IPS DF 4.7 (cell line): ENCODE measurements around the gene DHX58.

Experiments used
- DNase-seq: peaks from one replicate; pipeline ENCODE4 v3.0.0-alpha.2; 2013; ENCODE audit warnings: low spot score; ENCODE audit errors: extremely low read depth

The DHX58 gene

DNA sequence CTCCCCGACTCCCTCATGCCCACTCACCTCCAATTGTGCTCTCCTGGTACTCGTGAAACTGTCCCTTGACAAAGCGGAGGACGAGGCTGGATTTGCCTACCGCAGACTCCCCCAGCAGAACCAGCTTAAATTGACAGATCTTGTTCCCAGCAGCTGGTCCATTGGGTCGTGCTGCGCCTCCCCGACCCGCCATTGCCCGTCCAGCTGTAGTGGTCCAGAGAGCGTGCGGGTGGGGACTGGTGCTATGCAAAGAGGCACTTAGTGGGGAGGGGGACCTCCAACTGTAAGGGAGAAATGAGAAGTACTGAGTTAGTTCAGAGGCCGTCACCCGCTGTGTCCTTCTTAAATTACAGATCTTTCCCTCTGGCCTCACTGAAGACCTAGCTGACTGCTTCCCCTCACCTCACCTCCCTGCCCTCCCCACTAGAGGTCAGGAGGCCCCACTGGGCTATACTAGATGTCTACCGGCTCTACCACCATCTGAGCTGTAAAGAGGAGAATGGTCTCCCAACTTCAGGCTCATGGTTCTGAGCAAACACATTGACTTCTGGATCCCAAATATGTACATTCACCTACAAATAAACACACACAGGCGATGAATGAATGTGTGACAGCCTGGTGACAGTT, 17.9 kb upstream of the DHX58 start:
- no peak for DNase-seq

DNA sequence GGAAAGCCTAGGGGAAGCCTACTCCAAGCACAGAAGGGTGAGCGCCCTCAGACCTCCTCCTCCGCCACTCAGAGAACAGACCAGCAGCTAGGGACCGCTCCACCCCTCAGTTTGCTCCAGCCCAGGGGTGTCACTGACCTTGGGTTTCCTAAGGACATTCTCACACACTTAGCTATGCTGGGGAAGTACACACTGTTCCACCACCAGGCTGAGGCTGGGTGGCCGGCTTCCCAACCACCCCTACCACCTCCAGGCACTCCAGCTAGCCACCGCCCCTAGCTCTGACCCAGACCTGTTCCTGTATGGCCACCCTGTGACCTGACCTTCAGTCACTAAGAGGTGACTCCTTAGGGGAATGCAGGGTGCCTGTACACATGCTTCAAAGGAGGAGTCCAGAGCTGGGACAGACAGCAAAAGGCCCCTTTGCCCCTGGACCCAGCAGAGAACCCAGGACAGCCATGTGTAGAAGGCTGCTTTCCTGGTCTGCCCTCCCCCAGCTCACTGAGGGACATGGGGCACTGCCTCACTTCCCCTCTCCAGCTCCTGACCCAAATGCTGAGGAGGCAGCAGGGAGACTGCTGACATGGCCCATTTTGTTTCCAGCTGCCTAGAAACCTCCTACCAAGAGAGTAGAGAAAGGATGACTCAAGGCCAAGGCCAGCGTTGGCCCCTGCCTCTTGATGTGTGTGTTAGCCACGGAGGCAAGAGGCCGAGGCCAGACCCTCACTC, 16.8 kb upstream of the DHX58 start:
- no peak for DNase-seq

DNA sequence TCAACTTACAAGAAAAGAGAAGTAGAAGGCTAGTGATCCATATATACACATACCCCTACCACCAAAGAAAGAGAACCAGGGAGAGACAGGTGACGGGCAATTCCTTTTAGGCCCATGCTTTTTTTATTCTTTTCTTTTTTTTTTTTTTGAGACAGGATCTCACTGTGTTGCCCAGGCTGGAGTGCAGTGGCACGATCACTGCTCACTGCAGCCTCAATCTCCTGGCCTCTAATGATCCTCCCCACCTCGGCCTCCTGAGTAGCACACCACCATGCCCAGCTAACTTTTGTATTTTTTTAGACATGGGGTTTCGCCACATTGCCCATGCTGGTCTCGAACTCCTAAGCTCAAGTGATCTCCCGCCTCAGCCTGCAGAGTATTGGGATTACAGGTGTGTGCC, 14.9 kb upstream of the DHX58 start:
- DNase-seq: no peak

DNA sequence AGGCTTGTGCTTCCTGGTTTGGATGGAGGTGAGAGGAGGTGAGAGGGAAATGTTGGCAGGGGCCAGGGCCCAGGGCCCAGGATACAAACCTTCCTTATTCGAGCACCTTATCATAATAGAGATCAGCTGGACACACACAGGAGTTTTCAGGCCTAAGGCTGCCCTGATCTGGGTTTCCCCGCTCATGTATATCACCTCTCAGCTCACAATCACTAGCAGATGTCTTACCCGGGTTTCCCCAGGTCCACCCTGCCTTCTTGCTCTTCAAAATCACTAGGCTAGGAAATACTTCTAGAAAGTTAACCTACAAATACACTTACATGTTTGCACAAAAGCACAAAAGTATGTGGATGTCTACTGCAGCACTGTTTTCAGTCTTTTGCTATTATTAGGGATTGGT, 14.3 kb upstream of the DHX58 start:
- DNase-seq: no peak

DNA sequence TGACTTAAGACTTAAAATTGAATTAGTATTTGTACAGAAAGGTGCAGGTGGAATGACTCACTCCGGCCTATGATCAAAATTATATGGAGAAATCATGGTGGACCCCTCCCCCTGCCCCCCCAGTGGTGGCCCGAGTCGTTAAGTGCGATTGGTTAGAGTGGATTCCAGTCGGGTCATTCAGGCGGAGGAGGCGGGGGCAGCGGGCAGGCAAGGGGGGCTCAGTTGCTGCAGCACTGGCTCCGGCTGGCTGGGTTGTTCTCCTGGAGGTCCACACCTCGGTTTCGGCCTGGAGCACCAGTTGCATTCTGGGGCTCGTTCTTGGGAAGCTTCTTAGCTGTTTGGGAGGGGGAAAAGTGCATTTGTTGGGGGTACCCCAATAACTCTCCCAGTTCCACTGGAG, 13.1 kb upstream of the DHX58 start:
- no peak for DNase-seq

DNA sequence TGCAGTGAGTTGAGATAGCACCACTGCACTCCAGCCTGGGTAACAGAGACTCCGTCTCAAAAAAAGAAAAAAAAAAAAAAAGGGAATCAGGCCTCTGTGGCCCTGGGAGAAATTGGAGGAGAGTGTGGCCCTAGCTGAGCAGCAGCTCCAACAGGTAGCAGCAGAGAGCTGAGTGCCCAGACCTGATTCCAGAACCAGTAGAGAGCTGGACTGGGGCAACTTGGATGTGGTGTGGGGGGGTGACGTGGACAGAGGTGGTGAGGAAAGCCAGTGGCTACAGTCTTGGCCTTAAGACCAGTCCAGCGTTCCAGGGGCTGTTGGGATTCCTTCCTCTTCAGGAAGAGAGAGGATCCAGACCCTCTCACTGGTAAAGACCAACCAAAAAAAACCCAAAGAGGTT, 11.7 kb upstream of the DHX58 start:
- no peak for DNase-seq

DNA sequence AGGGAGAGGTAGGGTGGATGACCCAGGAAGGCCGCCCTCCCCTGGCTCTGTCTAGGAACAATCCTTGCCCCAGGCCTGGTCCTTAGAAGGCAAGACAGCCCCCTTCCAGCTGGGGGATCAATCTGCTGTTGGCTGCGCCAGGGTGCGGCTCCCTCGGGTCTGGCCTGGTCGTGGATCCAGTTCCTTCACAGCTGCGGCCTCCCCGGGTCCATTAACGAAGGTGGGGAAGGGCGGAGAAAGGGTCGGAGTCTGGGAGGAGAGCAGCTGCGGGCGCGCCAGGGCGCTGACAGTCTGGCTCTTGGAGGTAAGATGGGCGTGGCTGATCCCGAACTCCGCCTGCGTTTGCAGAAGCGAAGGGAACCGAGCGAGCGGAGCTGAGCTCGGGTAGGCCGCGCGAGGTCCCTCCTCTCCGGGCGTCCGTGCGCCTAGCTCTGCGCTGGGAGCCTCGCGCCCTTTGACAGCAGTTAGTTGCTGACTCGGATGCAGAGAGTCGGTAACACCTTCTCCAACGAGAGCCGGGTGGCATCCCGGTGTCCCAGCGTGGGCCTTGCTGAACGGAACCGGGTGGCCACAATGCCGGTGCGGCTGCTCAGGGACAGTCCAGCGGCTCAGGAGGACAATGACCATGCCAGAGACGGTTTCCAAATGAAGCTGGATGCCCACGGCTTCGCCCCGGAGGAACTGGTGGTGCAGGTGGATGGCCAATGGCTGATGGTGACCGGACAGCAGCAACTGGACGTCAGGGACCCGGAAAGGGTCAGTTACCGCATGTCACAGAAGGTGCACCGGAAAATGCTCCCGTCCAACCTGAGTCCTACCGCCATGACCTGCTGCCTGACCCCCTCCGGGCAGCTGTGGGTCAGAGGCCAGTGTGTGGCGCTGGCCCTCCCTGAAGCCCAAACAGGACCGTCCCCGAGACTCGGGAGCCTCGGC, 10.1 kb upstream of the DHX58 start, which contains the start of gene HSPB9:
TSS of gene HSPB9 (plus strand) at position 434 of the 933 bp plus-strand sequence. CDS start at position 481, 47 bp downstream.
- peak; percentile 68 for DNase-seq

DNA sequence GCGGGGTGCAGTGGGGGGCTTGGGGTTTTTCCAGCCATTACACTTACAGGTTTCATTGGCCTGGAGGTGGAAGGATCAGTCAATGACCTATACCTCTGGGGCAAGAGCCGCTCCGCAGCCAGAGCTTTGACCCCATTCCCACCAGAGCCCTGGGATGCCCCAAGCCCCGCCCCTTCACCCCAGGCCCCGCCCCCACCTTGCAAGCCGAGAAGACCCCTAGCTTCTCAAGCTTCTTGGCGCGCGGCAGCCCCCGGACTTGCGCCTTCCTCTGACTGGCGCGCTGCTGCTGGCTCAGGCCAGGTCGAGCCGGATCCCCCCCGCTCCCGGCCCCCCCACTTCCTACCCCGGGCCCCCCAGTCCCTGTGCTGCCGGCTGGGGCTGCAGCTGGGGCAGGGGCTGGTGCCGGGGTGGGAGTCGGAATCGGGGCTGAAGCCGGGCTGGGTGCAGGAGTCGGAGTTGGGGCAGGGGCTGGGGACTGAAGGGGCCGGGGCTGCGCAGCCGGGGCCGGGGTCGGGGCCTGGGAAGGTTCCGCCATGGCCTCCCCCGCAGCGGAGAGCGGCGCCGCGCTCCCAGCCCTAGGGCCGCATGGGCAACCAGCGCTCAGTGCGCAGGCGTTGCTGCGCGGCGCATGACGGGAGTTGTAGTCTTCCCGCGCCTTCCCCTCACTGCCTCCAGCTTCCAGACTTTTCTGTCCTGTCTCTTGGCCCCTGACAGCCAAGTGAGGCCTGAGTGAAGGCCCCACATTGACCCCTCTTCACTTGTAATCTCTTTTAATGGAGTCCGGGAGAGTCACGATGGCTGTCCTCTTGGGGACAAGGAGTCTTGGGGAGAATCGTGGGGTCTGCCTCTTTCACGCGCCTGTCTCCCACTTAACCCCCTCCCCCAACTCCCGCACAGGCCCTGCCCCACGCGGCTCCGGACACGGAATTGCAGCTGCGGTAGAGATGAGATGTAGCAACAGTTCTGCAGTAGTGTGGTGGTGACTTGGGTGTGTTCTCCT, 8.6 kb upstream of the DHX58 start, which contains the start of gene KAT2A:
TSS of gene KAT2A (minus strand) at position 598 of the 1,000 bp plus-strand sequence. CDS start at position 535, 63 bp downstream.
- no peak for DNase-seq

DNA sequence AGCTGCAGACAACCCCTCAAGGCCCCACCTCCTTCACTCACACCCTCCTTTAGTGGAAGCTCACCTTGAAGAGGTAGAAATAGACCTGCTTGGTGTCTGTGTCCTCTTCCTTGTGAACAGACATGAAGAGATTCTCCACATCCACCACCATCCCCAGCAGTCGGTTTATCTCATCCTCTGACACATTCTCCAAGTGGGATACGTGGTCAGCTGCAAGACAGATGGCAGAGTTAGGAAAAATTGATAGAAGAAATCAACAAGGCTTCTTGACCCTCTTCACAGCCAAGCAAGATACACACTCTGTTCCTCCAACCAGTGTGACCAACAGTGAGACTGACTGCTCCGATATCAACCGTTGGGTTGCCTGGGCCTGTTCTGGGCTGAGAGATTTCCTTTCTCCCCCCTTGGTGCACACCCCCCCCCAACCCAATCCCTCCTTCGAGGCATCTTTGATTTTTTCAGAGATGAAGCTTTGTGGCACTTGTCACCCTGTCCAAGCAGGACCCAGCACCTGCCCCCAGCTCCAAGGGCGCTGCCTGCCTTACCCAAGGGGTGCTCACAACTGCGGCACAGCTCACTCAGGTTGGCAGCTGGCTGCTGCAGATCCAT, 7.8 kb upstream of the DHX58 start:
- no peak for DNase-seq

DNA sequence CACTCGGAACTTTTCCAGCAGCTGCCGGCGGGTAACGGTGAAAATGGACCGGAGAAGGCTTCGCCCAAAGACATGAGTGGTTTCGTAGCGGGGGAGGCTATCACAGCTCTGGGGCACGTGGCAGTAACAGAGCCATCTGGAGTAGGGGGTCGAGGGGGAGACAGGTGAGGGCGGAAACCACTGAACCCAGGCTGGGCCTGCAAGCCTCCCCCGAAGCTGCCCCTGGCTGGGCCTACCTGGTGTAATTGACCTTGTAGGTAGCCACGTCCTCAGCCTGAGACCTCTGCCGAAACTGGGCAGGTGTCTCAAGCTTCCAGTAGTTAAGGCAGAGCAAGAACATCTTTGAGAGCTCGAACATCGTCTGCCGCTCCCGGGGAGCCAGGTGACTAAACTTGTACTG, 6.8 kb upstream of the DHX58 start:
- DNase-seq: no peak

DNA sequence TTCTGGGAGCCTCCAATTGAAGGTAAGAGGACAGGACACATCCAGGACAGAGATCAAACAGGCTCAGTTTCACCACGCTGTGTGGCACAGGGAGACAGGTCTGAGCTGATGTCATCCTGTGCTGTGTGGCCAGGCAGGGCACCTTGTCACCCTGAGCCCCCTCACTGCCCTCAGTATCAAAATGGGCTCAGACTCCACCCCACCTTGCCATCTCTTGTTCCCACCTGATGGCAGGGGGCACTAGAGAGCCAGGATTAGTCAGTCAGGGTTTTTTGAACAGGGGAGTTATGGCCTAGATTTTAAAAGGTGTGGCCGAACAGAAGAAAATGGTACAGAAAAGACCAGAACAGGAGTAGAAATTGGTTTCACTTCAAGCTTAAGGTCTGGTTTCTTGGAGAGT, 6.0 kb upstream of the DHX58 start:
- DNase-seq: no peak

DNA sequence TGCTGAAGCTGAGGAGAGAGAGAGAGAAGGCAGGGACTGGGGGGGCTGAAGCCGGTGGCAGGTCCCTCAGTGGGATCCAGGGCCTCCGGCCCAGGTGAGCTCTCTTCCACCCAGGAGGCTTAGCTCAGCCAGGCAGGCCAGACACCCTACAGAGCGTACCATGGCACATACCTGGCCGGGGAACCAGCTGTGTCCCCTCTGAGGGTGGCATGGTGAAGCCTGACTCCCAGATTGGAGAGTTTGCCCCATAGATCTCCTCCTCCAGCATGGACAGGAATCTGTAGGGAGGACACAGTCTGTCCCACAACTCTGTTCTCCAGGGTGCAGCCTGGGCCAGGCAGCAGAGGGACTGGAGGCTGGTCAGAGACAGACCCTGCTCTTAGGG, 5.6 kb upstream of the DHX58 start:
- no peak for DNase-seq

DNA sequence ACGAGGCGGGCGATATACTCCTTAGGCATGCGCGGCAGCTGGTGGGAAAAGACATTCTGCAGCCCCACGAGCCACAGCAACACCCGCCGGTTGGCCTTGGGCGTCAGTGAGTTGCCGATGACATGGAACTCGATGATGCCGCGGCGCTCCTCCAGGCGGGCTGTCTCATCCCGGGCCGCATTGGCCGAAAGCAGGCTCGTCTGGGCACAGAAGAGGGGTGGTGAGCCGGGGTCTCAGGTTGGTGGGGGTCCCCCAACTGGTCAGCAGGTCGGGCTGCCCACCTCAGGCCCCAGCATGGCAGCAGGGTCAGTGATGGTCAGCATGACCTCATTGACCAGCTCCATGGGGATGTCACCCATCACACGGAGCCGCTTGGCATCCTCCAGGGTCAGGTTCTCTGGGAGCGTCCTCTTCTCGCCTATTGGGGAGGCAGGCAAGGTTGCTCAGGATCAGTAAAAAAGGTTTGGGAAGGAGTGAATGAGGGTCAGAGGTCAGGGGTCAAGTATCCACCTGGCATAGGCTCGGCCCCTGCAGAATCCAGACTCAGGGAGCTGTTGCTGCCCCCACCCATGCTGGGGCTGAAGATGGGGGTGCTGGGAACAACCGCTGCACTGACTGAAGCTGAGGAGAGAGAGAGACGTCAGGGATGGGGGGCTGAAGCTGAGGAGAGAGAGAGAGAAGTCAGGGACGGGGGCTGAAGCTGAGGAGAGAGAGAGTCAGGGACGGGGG, 5.0 kb upstream of the DHX58 start:
- no peak for DNase-seq

DNA sequence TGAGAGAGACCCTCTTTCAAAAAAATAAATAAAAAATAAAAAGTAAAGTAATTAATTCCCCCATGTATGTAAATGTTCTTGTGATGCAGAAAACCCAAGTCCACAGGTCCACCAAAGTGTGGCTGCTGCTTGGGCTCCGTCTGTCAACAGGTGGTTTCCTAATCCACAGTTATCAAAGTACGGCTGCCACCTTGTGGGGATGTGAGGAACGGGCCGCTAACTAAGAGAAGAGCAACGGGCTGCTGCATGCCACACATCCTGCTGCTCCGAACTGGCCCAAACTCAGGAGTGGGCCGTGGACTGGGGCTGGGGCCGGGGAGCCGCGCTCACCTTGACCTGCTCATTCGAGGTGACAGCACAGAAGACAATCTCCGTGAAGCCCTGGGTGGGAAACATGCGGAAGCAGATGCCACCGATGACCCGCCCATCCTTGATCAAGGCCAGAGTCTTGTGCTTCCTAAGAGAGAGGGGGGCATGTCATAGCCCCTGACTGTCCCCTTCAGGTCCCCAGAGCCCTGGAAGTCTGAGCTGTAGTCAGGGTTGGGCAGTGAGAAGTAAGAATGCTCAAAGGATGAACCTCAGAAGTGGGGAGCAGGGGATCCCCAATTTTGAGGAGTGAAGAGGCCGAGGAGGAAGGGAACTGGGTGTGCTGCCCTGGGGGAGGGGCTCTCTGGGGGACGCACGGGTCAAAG, 4.3 kb upstream of the DHX58 start:
- DNase-seq: peak; percentile 58

DNA sequence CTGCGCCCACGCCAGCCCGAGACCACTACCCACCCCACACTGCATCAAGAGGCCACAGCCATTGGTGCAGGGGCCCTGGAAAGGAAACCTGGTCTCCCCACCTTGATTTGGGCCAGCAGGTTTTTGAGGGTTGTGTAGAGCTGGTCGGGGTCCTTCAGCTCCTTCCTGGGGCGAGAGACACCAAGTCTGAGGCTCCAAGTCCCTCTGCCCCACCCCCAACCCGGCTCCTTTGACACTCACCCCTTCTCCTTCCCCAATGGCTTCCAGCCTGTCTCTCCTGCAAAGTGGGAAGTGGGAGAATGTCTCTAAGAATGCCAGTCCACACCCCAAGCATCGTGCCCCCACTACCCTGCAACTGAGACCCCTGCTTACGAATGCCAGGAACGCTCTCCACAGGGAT, 1.6 kb upstream of the DHX58 start:
- no peak for DNase-seq

DNA sequence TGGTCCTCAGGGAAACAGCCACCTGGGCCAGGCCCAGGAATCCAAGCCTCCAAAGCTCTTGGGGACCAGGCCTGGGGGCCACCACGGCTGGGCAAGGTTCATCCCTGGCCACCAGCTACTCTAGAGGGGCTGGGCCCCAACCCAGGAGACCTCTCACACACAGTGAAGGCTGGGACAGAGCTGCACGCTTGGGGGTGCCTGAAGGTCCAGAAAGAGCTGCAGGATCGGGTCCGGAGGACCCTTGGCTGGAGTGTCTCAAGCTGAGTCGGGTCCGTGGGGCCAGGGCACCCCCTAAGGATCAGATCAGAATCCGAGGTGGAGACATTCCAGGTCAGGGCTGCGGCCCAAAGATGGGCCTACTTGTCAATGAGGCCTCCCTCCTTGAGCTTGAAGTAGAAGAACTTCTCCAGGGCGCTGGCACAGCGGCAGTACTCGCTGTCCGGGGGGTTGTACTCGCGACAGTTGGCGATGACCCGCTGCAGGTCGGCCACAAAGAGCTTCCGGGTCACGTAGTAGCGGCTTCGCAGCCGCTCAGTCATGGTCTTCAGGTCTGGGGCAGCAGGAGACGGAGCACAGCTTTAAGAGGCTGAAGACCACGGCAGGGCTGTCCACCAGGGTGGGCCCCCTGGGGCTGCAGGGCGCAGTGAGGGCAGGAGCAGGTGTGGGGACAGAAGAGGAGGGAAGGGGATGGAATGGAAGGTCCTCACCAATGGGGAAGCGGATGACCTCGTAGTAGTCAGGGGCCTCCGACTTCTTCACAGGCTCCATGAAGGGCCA, 967 bp upstream of the DHX58 start:
- DNase-seq: no peak

DNA sequence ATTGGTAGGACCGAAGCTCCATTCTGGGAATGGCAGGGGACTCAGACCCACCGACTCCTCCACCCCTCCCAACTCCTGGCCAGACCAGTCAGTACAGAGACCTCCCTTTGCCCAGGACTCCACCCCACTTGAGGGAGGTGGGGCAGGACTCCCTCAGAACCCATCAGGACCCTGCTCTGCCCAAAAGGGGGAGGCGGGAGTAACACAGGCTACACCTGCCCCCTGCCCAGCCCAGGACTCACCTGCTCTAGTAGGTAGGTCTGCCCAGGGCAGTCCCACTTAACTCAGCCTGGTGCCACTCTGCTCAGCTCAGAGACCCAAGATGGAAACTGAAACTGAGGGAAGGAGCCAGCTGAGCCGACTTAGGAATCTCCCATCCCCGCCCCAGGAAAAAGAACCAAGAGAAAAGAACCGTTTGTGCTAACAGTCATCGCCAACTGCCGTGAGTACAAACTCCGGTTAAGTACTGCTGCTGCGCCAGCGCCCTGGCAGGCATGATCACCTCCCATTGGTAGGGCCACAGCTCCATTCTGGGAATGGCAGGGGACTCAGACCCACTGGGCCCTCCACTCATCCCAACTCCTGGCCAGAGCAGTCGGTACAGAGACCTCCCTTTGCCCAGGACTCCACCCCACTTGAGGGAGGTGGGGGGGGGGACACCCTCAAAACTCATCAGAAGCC, 503 bp downstream of the DHX58 start:
- no peak for DNase-seq

DNA sequence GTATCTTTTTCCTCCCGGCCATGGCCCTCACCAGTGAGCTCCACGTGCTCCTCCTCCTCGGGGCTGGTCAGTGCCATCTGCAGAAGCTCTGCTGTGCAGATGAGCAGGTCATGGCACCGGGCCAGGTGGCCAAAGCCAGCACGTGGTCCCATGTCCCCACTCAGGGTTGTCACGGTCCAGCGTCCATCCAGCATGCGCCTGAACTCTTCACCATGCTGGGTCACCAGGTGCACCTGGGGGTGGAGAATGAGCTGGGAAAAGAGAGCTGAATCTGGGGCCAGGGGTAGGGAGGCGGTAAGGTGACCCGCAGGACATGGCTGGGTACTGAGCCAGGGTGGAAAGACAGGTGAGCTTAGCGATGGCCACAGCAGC, 1.3 kb downstream of the DHX58 start:
- DNase-seq: no peak
